Measurements from ENCODE around the gene ZFHX3.

DNA sequence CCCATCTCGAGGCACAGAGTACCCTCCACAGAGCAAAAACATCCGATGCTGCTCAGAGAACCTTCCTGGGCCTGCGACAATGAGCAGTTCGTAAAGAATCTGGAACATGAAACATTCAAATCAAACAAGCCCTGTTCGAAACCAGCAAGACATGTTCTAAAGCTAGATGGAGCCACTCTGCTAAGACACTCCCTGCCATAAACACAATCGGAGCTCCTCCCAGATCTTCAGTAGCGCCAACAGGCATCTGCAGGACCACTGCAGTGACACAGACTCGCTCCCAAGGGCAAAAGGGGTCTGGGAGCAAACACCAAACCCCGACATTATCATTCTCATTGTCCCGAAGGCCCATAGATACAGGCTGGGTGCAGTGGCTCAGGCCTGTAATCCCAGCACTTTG, 108.7 kb downstream of the ZFHX3 start:
- no peak for TF ChIP-seq EZH2 (IDR thresholded peaks at IDR 0.05)
- TF ChIP-seq POLR2AphosphoS5 (IDR thresholded peaks at IDR 0.05; ENCODE audit: borderline replicate concordance, low read depth, low read length) = no peak

Data from SK-N-MC (cell line).